ENCODE results near the gene RBM47.

DNA sequence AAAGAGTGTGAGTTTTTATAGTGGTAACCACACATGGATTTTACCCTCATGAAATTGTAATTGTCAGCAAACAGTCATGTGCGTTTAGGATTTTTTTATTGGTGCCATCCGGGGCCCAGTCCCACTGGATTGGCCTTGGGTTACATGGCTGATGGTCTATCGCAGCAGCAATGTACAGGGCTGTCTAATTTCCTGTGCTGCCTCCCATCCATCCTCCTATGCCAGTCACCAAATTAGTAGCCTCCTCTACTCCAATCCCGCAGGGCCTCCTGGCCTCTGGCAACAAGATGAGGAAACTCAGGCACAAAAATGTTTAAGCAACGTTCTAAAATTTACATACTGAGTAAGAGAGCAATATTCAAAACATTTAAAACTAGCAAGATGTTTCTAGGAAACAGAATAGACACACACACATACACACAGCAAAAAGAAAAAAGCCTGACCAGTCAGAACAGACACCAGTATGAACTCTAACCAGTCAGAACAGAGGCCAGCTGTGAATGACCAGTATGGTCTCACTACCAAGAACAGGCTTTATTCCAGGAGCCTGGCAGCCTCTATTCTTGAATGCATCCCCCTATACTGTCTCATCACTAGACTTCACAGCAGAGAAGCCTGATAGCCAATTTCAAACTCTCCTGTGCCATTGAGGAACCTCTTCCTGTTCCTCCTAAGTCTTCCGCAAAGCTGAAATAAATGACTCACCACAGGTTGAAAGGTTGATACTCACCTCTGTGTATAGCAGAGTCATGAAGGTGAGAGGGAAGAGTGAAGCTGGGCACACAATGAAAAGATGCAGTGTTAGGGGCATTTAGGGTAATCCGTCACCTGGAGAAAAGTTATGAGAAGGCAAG, 251.9 kb downstream of the RBM47 start:
- TF ChIP-seq, protein P1, sequence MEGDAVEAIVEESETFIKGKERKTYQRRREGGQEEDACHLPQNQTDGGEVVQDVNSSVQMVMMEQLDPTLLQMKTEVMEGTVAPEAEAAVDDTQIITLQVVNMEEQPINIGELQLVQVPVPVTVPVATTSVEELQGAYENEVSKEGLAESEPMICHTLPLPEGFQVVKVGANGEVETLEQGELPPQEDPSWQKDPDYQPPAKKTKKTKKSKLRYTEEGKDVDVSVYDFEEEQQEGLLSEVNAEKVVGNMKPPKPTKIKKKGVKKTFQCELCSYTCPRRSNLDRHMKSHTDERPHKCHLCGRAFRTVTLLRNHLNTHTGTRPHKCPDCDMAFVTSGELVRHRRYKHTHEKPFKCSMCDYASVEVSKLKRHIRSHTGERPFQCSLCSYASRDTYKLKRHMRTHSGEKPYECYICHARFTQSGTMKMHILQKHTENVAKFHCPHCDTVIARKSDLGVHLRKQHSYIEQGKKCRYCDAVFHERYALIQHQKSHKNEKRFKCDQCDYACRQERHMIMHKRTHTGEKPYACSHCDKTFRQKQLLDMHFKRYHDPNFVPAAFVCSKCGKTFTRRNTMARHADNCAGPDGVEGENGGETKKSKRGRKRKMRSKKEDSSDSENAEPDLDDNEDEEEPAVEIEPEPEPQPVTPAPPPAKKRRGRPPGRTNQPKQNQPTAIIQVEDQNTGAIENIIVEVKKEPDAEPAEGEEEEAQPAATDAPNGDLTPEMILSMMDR (IDR thresholded peaks at IDR 0.05; ENCODE audit: insufficient read depth, low read length, poor library complexity, severe bottlenecking): no peak
- no peak for TF ChIP-seq EZH2phosphoT487 (conservative IDR thresholded peaks at IDR 0.05; ENCODE audit: low read length)
